Panc1 (cell line): ENCODE measurements around the gene LSS. TPM values are rescaled to one million over a fixed set of nuclear protein-coding genes. Genes with fewer than 3 reads are reported as not detected.

ENCODE experiments used
- ATAC-seq: fragments of 200-7000 bp; cut with Tn5 transposase; 2 replicates; pipeline ENCODE4 v1.9.1; 2020; ENCODE audit warnings: mild to moderate bottlenecking, moderate library complexity
- BruUV-seq: library from RNA; stranded (reverse); fragments of 400-500 nt; replicated peaks from 2 replicates; lab custom pipeline; 2021; lab: Mats Ljungman, UMichigan
- CTCF ChIA-PET: fragments of 300-600 bp; sonication (Branson Sonifier 250); formaldehyde crosslinking; loops from one replicate; lab custom pipeline; 2022; ENCODE audit warnings: antibody characterized with exemption; lab: Charles Lee
- POLR2A ChIA-PET: fragments of 300-600 bp; sonication (Branson Sonifier 250); formaldehyde crosslinking; loops from one replicate; lab custom pipeline; 2022; ENCODE audit warnings: antibody characterized with exemption; lab: Charles Lee
- DNase-seq: peaks from one replicate; pipeline ENCODE4 v3.0.0-alpha.2; 2010; ENCODE audit warnings: low read depth, low spot score
- H3K27ac ChIP-seq: 2 replicates; pipeline ENCODE4 v1.5.1; 2011; ENCODE audit warnings: mild to moderate bottlenecking, low read length, inconsistent platforms
- H3K27me3 ChIP-seq: fragments of 200-500 bp; sonication (Bioruptor generic); 2 replicates; pipeline ENCODE4 v1.6.0; 2014; ENCODE audit warnings: low read length, inconsistent platforms; ENCODE audit not compliant: control insufficient read depth, insufficient read depth
- H3K36me3 ChIP-seq: fragments of 200-500 bp; sonication (Bioruptor generic); 2 replicates; pipeline ENCODE4 v1.5.1; 2014; ENCODE audit warnings: inconsistent platforms, mild to moderate bottlenecking, low read length, moderate library complexity; ENCODE audit not compliant: control insufficient read depth, insufficient read depth
- H3K4me1 ChIP-seq: 2 replicates; pipeline ENCODE4 v1.5.1; 2011; ENCODE audit warnings: inconsistent platforms, mild to moderate bottlenecking, low read length, moderate library complexity; ENCODE audit not compliant: control insufficient read depth, insufficient read depth
- H3K4me3 ChIP-seq, 2 experiments: 2 replicates each; pipeline ENCODE4 v1.5.1; 2011 to 2012; ENCODE audit warnings: low read depth in 2 of 2, low read length in 2 of 2, mild to moderate bottlenecking in 2 of 2, inconsistent platforms in 1 of 2, moderate library complexity in 1 of 2
- H3K9me3 ChIP-seq: fragments of 200-500 bp; sonication (Bioruptor generic); 2 replicates; pipeline ENCODE4 v1.5.1; 2014; ENCODE audit warnings: low read depth, mild to moderate bottlenecking, inconsistent platforms, low read length, moderate library complexity; ENCODE audit not compliant: control insufficient read depth, insufficient read depth
- POLR2AphosphoS5 ChIP-seq: IDR thresholded peaks from 2 replicates; pipeline ENCODE4 v1.6.1; 2012; ENCODE audit warnings: mild to moderate bottlenecking, low read depth, low read length, moderate library complexity
- SIN3A ChIP-seq: IDR thresholded peaks from 2 replicates; pipeline ENCODE4 v1.6.1; 2012; ENCODE audit warnings: low read depth, mild to moderate bottlenecking, low read length, moderate library complexity, borderline replicate concordance; ENCODE audit not compliant: insufficient read depth
- TCF7L2 ChIP-seq: IDR thresholded peaks from 2 replicates; pipeline ENCODE4 v1.6.1; 2011; ENCODE audit warnings: mild to moderate bottlenecking, low read depth, low read length, inconsistent platforms
- in situ Hi-C: cut with HindIII; loops from 2 replicates; pipeline ENCODE4 v1.10.0; 2016; ENCODE audit warnings: low sequenced_read_pairs, low pct_unique_long_range_greater_than_20kb
- intact Hi-C: fragments of 100-400 bp; cut with micrococcal nuclease; formaldehyde crosslinking; loops from one replicate; pipeline ENCODE4 v1.10.0; 2022; ENCODE audit not compliant: unreplicated experiment
- total RNA-seq: library from RNA; stranded (reverse); gene quantifications from one replicate; pipeline ENCODE4 v1.2.1, GENCODE V29; 2021; ENCODE audit not compliant: unreplicated experiment
- TF ChIP-seq, protein P1 (sequence below): fragments of 450-650 bp; IDR thresholded peaks from 2 replicates; pipeline ENCODE4 v1.5.1; 2017; ENCODE audit warnings: mild to moderate bottlenecking
- TF ChIP-seq, protein P2 (sequence below), 2 experiments: IDR thresholded peaks; 2 replicates each; pipeline ENCODE4 v1.6.1; 2011 to 2012; ENCODE audit warnings: low read depth in 2 of 2, control low read depth in 1 of 2, low read length in 1 of 2, mild to moderate bottlenecking in 1 of 2, moderate library complexity in 1 of 2; ENCODE audit not compliant: insufficient read depth in 1 of 2

Gene LSS
- total RNA-seq, 1 experiment from 2014 or later: 111 TPM

DNA sequence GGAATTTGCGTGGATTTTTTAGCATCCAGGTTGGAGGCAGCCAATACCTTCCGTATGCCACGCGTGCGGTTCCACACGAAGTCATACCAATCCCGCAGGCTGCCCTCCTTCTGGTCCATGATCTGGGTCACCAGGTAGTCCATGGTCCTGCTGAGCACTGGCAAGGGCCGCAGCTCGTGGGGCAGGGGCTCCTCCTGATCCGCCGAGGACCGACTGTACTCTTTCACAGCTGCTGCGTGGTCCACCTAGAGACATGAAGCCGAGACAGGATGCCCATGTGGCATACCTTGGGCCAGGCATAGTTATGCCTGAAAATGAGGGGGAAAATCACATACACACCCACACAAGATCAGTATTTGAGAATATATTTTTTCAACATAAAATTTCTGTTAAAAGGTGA lies 44.8 kb upstream of the LSS start:
- ATAC-seq: no peak
- H3K36me3 ChIP-seq: peaks cover 12% of the 10 kb centered on the region; the same call in 1 of the 2 replicates
- H3K27me3 ChIP-seq: no peaks in the 10 kb centered on the region
- TF ChIP-seq SIN3A (no peak), POLR2AphosphoS5 (no peak), TCF7L2 (no peak)
- TF ChIP-seq, protein P1, sequence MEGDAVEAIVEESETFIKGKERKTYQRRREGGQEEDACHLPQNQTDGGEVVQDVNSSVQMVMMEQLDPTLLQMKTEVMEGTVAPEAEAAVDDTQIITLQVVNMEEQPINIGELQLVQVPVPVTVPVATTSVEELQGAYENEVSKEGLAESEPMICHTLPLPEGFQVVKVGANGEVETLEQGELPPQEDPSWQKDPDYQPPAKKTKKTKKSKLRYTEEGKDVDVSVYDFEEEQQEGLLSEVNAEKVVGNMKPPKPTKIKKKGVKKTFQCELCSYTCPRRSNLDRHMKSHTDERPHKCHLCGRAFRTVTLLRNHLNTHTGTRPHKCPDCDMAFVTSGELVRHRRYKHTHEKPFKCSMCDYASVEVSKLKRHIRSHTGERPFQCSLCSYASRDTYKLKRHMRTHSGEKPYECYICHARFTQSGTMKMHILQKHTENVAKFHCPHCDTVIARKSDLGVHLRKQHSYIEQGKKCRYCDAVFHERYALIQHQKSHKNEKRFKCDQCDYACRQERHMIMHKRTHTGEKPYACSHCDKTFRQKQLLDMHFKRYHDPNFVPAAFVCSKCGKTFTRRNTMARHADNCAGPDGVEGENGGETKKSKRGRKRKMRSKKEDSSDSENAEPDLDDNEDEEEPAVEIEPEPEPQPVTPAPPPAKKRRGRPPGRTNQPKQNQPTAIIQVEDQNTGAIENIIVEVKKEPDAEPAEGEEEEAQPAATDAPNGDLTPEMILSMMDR: no peak
- TF ChIP-seq, protein P2, sequence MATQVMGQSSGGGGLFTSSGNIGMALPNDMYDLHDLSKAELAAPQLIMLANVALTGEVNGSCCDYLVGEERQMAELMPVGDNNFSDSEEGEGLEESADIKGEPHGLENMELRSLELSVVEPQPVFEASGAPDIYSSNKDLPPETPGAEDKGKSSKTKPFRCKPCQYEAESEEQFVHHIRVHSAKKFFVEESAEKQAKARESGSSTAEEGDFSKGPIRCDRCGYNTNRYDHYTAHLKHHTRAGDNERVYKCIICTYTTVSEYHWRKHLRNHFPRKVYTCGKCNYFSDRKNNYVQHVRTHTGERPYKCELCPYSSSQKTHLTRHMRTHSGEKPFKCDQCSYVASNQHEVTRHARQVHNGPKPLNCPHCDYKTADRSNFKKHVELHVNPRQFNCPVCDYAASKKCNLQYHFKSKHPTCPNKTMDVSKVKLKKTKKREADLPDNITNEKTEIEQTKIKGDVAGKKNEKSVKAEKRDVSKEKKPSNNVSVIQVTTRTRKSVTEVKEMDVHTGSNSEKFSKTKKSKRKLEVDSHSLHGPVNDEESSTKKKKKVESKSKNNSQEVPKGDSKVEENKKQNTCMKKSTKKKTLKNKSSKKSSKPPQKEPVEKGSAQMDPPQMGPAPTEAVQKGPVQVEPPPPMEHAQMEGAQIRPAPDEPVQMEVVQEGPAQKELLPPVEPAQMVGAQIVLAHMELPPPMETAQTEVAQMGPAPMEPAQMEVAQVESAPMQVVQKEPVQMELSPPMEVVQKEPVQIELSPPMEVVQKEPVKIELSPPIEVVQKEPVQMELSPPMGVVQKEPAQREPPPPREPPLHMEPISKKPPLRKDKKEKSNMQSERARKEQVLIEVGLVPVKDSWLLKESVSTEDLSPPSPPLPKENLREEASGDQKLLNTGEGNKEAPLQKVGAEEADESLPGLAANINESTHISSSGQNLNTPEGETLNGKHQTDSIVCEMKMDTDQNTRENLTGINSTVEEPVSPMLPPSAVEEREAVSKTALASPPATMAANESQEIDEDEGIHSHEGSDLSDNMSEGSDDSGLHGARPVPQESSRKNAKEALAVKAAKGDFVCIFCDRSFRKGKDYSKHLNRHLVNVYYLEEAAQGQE (IDR thresholded peaks at IDR 0.05; ENCODE audit: insufficient read depth in 1 of 2, low read depth in 2 of 2, low read length in 1 of 2): no peak
- H3K4me3 ChIP-seq: no peak overlapping the region
- no peaks in the 10 kb centered on the region for H3K9me3 ChIP-seq
- no peak for DNase-seq
- in situ Hi-C loops: no loop called here
- intact Hi-C loops: no loop called here
- POLR2A ChIA-PET: no interaction called here
- CTCF ChIA-PET: no interaction called here
- H3K4me1 ChIP-seq: peaks cover 16% of the 10 kb centered on the region
- H3K27ac ChIP-seq: no peak overlapping the region
- BruUV-seq: no TSS peak

DNA sequence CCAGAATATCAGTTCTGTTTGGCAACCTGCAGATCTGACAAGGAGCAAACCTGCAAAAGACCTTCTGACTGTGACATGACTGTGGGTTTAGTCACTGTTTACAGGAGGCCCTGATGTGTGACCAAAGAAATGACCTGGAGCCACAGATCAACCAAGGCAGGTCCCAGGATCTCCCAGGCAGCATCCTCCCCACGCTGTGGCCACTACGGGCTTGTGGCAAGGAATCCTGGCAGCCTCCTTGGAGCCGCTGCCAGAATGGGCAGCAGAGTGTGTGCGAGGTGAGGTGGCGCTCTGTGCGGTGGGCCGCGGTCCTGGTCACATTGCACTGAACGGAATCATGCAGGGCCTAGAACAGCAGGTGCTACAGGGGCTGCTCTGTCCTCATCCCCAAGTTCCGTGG lies 40.9 kb upstream of the LSS start:
- Histone ChIP-seq H3K36me3 (peaks cover 6% of the 10 kb centered on the region; the same call in 1 of the 2 replicates), H3K4me3 (no peak overlapping the region), H3K4me1 (peaks cover 19% of the 10 kb centered on the region), H3K9me3 (no peaks in the 10 kb centered on the region), H3K27me3 (no peaks in the 10 kb centered on the region), H3K27ac (peak overlapping the region; percentile 52)
- ChIA-PET CTCF (no interaction called here), POLR2A (no interaction called here)
- intact Hi-C loops: no loop called here
- peak; percentile 48 for DNase-seq
- TF ChIP-seq SIN3A: no peak
- TF ChIP-seq, protein P1: no peak
- TF ChIP-seq, protein P2 (IDR thresholded peaks at IDR 0.05; ENCODE audit: insufficient read depth in 1 of 2, low read depth in 2 of 2, low read length in 1 of 2): no peak
- TF ChIP-seq TCF7L2: no peak
- TF ChIP-seq POLR2AphosphoS5: no peak; the same call in 1 of the 2 replicates
- in situ Hi-C loops: no loop called here
- peak; percentile 93 for ATAC-seq
- TSS peak; percentile 27 for BruUV-seq
